Measurements from ENCODE around the gene TRIM9.

Gene TRIM9

DNA sequence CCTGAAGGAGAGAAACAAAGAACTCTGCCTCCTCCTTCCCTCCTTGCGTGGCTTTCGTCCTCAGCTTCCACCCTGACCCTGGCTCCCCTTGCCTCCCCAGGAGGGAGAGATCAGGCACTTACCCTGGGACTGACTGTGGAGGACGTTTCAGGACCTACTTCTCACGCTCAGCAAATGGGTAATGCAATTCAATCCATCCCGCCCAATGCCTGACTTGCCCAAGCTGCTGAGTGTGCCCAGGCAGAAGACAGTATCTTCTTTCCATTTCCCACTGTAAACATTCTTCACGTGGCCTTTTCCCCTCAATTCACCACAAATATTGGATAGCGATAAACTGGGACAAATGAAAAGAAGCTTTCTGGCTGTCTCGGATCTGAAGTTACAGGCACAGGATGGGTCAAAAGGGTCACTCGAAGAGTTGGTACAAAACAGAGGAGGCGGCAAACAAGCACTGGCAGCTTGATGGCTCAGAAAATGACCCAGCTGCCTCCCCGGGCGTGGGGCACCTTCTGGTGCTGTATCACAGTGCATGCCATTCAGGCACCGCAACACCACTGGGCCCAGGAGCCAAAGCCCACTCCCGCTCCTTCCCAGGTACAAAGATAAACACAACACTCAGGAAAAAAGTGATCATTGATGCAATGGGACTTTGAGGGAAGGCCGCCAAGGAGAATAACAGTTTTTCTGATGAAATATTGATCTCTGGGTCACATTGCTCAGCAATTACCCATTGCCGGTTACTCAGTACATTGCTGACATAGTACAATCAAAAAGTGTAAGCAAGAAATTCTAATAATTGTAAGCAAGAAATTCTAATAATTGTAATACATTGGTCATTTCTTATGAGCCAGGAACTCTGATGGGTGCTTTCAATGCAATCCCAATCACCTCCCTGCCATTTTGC is 65.8 kb downstream of the TRIM9 start:
- Histone ChIP-seq H3K79me2 (ENCODE audit: low read length) (no peaks in the 10 kb centered on the region), H3K4me3 (ENCODE audit: low read length) (no peak overlapping the region), H4K20me1 (ENCODE audit: insufficient read depth, low read length) (no peaks in the 10 kb centered on the region), H3F3A (ENCODE audit: insufficient read depth, low read length) (no peaks in the 10 kb centered on the region), H3K27me3 (replicated peaks; ENCODE audit: insufficient read depth, low read length) (no peaks in the 10 kb centered on the region), H3K4me1 (ENCODE audit: low read length) (no peaks in the 10 kb centered on the region), H3K36me3 (replicated peaks; ENCODE audit: insufficient read depth, low read length) (no peaks in the 10 kb centered on the region), H3K4me2 (ENCODE audit: low read depth, low read length) (no peak overlapping the region), H2AFZ (ENCODE audit: low read length) (no peak overlapping the region), H3K9me2 (replicated peaks; ENCODE audit: insufficient read depth, low read length) (no peaks in the 10 kb centered on the region), H3K9ac (ENCODE audit: low read length) (no peak overlapping the region), H3K9me3 (replicated peaks; ENCODE audit: insufficient read depth, low read length) (no peaks in the 10 kb centered on the region), H3K27ac (ENCODE audit: low read length) (no peak overlapping the region)
- no peak for DNase-seq
- TF ChIP-seq, protein P1, sequence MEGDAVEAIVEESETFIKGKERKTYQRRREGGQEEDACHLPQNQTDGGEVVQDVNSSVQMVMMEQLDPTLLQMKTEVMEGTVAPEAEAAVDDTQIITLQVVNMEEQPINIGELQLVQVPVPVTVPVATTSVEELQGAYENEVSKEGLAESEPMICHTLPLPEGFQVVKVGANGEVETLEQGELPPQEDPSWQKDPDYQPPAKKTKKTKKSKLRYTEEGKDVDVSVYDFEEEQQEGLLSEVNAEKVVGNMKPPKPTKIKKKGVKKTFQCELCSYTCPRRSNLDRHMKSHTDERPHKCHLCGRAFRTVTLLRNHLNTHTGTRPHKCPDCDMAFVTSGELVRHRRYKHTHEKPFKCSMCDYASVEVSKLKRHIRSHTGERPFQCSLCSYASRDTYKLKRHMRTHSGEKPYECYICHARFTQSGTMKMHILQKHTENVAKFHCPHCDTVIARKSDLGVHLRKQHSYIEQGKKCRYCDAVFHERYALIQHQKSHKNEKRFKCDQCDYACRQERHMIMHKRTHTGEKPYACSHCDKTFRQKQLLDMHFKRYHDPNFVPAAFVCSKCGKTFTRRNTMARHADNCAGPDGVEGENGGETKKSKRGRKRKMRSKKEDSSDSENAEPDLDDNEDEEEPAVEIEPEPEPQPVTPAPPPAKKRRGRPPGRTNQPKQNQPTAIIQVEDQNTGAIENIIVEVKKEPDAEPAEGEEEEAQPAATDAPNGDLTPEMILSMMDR (IDR thresholded peaks at IDR 0.05; ENCODE audit: low read length), result no peak
- no peak for TF ChIP-seq EZH2phosphoT487 (IDR thresholded peaks at IDR 0.05; ENCODE audit: low read length)
- TF ChIP-seq EZH2 (optimal IDR thresholded peaks at IDR 0.05; ENCODE audit: low read depth, low read length), result no peak

DNA sequence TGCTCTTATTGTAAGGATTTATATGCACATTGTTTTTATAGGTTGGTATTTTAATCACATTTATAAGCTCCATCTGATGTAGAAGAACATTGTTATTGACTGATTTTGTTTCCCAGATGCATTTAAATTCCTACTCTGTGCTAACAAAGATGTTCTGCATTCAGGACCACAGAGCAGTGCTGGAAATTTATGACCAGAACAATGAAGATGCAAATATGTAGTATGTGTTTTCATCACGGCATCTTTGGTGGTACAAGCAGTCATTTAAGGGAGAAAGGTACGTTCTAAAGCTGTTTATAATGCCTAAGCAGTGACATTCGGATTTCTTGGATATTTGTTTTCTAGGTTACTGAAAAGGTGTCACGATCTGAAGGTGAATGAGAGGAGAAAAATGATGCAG is 66.5 kb downstream of the TRIM9 start:
- H3K4me3 ChIP-seq (ENCODE audit: low read length), result no peak overlapping the region
- H3K9ac ChIP-seq (ENCODE audit: low read length), result no peak overlapping the region
- no peaks in the 10 kb centered on the region for H3F3A ChIP-seq (ENCODE audit: insufficient read depth, low read length)
- DNase-seq, result no peak
- H3K9me3 ChIP-seq (replicated peaks; ENCODE audit: insufficient read depth, low read length), result no peaks in the 10 kb centered on the region
- H3K27me3 ChIP-seq (replicated peaks; ENCODE audit: insufficient read depth, low read length), result no peaks in the 10 kb centered on the region
- H2AFZ ChIP-seq (ENCODE audit: low read length), result no peak overlapping the region
- H3K4me1 ChIP-seq (ENCODE audit: low read length), result no peaks in the 10 kb centered on the region
- no peaks in the 10 kb centered on the region for H3K79me2 ChIP-seq (ENCODE audit: low read length)
- no peaks in the 10 kb centered on the region for H3K9me2 ChIP-seq (replicated peaks; ENCODE audit: insufficient read depth, low read length)
- no peaks in the 10 kb centered on the region for H3K36me3 ChIP-seq (replicated peaks; ENCODE audit: insufficient read depth, low read length)
- no peak overlapping the region for H3K4me2 ChIP-seq (ENCODE audit: low read depth, low read length)
- no peak overlapping the region for H3K27ac ChIP-seq (ENCODE audit: low read length)
- H4K20me1 ChIP-seq (ENCODE audit: insufficient read depth, low read length), result no peaks in the 10 kb centered on the region
- no peak for TF ChIP-seq EZH2phosphoT487 (IDR thresholded peaks at IDR 0.05; ENCODE audit: low read length)
- TF ChIP-seq, protein P1 (IDR thresholded peaks at IDR 0.05; ENCODE audit: low read length), result no peak
- TF ChIP-seq EZH2 (optimal IDR thresholded peaks at IDR 0.05; ENCODE audit: low read depth, low read length), result no peak

DNA sequence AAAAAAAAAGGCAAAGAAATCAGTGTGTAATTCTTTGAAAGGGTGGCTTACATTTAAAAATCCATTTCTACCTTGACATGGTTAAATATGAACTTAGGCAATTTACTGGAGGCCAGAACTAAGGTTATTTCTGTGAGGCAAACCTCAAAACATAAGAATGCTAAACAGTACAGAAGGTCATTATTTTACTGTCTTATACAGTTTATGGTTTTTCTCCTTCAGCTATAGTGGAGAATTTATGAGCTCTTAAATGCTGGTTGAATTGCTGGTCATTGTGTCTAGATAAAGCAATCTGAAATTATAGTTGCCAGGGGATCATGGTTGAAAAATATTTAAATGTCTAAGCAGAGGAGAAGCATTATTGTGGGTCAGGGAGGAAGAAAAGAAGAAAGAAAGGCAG is 70.5 kb downstream of the TRIM9 start:
- H3K4me1 ChIP-seq (ENCODE audit: low read length), result no peaks in the 10 kb centered on the region
- H3K36me3 ChIP-seq (replicated peaks; ENCODE audit: insufficient read depth, low read length), result no peaks in the 10 kb centered on the region
- no peak for DNase-seq
- no peak overlapping the region for H3K4me2 ChIP-seq (ENCODE audit: low read depth, low read length)
- no peak overlapping the region for H2AFZ ChIP-seq (ENCODE audit: low read length)
- H3K9ac ChIP-seq (ENCODE audit: low read length), result no peak overlapping the region
- H3K27ac ChIP-seq (ENCODE audit: low read length), result no peak overlapping the region
- H3K9me2 ChIP-seq (replicated peaks; ENCODE audit: insufficient read depth, low read length), result no peaks in the 10 kb centered on the region
- no peaks in the 10 kb centered on the region for H3K27me3 ChIP-seq (replicated peaks; ENCODE audit: insufficient read depth, low read length)
- H3K9me3 ChIP-seq (replicated peaks; ENCODE audit: insufficient read depth, low read length), result no peaks in the 10 kb centered on the region
- H3K4me3 ChIP-seq (ENCODE audit: low read length), result no peak overlapping the region
- no peak for TF ChIP-seq EZH2 (optimal IDR thresholded peaks at IDR 0.05; ENCODE audit: low read depth, low read length)
- no peak for TF ChIP-seq EZH2phosphoT487 (IDR thresholded peaks at IDR 0.05; ENCODE audit: low read length)
- TF ChIP-seq, protein P1 (IDR thresholded peaks at IDR 0.05; ENCODE audit: low read length), result no peak
- H4K20me1 ChIP-seq (ENCODE audit: insufficient read depth, low read length), result no peaks in the 10 kb centered on the region
- H3F3A ChIP-seq (ENCODE audit: insufficient read depth, low read length), result no peaks in the 10 kb centered on the region
- H3K79me2 ChIP-seq (ENCODE audit: low read length), result no peaks in the 10 kb centered on the region
